Activated CD4-positive, alpha-beta T cell treated with anti-CD3 and anti-CD28 coated beads for 36 hours (primary cell): ENCODE results near the gene TECTA. TPM values are rescaled to one million over a fixed set of nuclear protein-coding genes. Genes with fewer than 3 reads are reported as not detected.

ENCODE experiments used
- ATAC-seq: fragments of 200-7000 bp; cut with Tn5 transposase; one replicate; pipeline ENCODE4 v1.10.0; 2021; ENCODE audit warnings: mild to moderate bottlenecking, moderate library complexity
- CTCF ChIA-PET: fragments of 350-600 bp; sonication (Branson Sonifier 250); formaldehyde crosslinking; loops from one replicate; lab custom pipeline; 2021; ENCODE audit warnings: antibody characterized with exemption; lab: Charles Lee
- POLR2A ChIA-PET: fragments of 350-600 bp; sonication (Branson Sonifier 250); formaldehyde crosslinking; loops from one replicate; lab custom pipeline; 2021; ENCODE audit warnings: antibody characterized with exemption, inconsistent platforms; lab: Charles Lee
- DNase-seq: peaks from one replicate; pipeline ENCODE4 v3.0.0-alpha.2; 2020
- H3K27ac Mint-ChIP-seq: one replicate; pipeline ENCODE4 v1.8.0; 2021; ENCODE audit warnings: mixed read lengths
- H3K27me3 Mint-ChIP-seq: one replicate; pipeline ENCODE4 v1.8.0; 2021; ENCODE audit warnings: mixed read lengths
- H3K36me3 Mint-ChIP-seq: one replicate; pipeline ENCODE4 v1.8.0; 2021; ENCODE audit warnings: low read depth, mixed read lengths
- H3K4me1 Mint-ChIP-seq: one replicate; pipeline ENCODE4 v1.8.0; 2021; ENCODE audit warnings: mixed read lengths
- H3K4me3 Mint-ChIP-seq: one replicate; pipeline ENCODE4 v1.8.0; 2021; ENCODE audit warnings: mild to moderate bottlenecking, moderate library complexity, mixed read lengths
- H3K9me3 Mint-ChIP-seq: one replicate; pipeline ENCODE4 v1.8.0; 2021; ENCODE audit warnings: low read depth, mixed read lengths
- intact Hi-C, 2 experiments: fragments of 100-400 bp; cut with DNase I in 1 of 2; cut with micrococcal nuclease in 1 of 2; formaldehyde crosslinking; loops; one replicate each; pipeline versions ENCODE4 v1.14.2 to v1.15.1; 2022 to 2024; cut with DNase I, micrococcal nuclease
- total RNA-seq, 2 experiments: library from RNA; stranded (reverse); gene quantifications; one replicate each; pipeline ENCODE4 v1.2.3, GENCODE V29; 2021

TECTA gene
- under 1 TPM; 0.21 to 0.37 TPM for total RNA-seq

DNA sequence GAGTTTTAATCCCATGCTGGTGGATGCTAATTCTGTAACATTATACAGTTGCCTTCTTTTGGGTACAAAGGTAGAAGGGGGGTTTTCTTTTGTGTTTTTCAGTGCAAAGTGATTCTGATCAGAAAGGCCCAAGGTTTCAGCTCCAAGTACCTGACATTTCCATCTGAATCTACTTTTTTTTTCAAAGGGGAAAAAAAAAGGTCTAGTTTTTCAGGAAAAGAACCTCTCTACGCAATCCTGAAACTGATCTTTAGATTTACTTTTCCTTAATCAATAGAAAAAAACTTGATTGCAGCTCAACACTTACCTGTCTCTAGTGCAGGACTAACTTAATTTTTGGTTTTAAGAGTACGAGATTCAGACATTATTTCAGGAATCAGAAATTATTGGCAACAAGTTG, at the start of gene TECTA:
Gene TECTA (plus strand): TSS at position 301 of the 400 bp plus-strand sequence. CDS start 1,423 bp downstream, outside the sequence.
- no peak for DNase-seq
- intact Hi-C loops: no loop called here
- no peaks in the 10 kb centered on the region for H3K36me3 Mint-ChIP-seq
- POLR2A ChIA-PET: no interaction called here
- H3K9me3 Mint-ChIP-seq: no peaks in the 10 kb centered on the region
- H3K27ac Mint-ChIP-seq: no peak within 1 kb of the TSS
- H3K4me1 Mint-ChIP-seq: no peaks in the 10 kb centered on the region
- H3K4me3 Mint-ChIP-seq: no peak within 1 kb of the TSS
- ATAC-seq: no peak
- CTCF ChIA-PET: interaction anchor here (1.2 kb wide), 1 partner anchor 49 kb away, joined by 3 read pairs; no protein-coding TSS in a partner anchor
- no peaks in the 10 kb centered on the region for H3K27me3 Mint-ChIP-seq

- H3K27ac Mint-ChIP-seq: no peak overlapping the region
- POLR2A ChIA-PET: no interaction called here
- H3K4me1 Mint-ChIP-seq: no peaks in the 10 kb centered on the region
- peaks cover 24% of the 10 kb centered on the region for H3K36me3 Mint-ChIP-seq
- no peak for DNase-seq
- ATAC-seq: no peak
- no peak overlapping the region for H3K4me3 Mint-ChIP-seq
- CTCF ChIA-PET: interaction anchor here (1.1 to 1.6 kb wide), 3 partner anchors 9 to 35 kb away, joined by 3 to 5 read pairs (median 3); no protein-coding TSS in a partner anchor
- H3K27me3 Mint-ChIP-seq: no peaks in the 10 kb centered on the region
- intact Hi-C loops: no loop called here
- no peaks in the 10 kb centered on the region for H3K9me3 Mint-ChIP-seq
Observed at GRCh38 chr11:121053244-121053643, 47.8 kb upstream of the TECTA start.

GRCh38 chr11:121054266-121054665, 46.8 kb upstream of the TECTA start:
- DNase-seq: no peak
- no peak for ATAC-seq
- ChIA-PET CTCF (interaction anchor here (0.5 to 1.2 kb wide), 2 partner anchors 10 to 208 kb away, joined by 3 to 4 read pairs; no protein-coding TSS in a partner anchor), POLR2A (interaction anchor here (0.6 kb wide), 1 partner anchor 138 kb away, joined by 9 read pairs; no protein-coding TSS in a partner anchor)
- intact Hi-C loops: no loop called here
- H3K9me3 Mint-ChIP-seq: no peaks in the 10 kb centered on the region
- no peak overlapping the region for H3K4me3 Mint-ChIP-seq
- H3K27ac Mint-ChIP-seq: no peak overlapping the region
- no peaks in the 10 kb centered on the region for H3K27me3 Mint-ChIP-seq
- H3K4me1 Mint-ChIP-seq: no peaks in the 10 kb centered on the region
- peaks cover 28% of the 10 kb centered on the region for H3K36me3 Mint-ChIP-seq

DNA sequence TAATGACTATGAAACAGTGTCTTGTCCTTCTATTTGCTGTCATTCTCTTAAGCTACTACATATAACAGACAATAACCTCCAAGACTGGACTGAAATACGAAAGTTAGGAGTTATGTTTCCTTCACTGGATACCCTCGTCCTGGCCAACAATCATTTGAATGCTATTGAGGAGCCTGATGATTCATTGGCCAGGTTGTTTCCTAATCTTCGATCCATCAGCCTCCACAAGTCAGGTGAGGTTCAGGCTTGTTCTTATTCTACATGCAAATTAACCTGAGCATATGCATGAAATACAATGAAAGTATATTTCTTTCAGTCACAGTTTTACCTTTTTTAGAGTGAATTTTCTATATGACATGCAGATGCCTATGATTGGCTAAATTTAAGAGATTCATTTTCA, 46.0 kb upstream of the TECTA start:
- no peak for DNase-seq
- Mint-ChIP-seq H3K27ac (no peak overlapping the region), H3K4me3 (no peak overlapping the region), H3K9me3 (no peaks in the 10 kb centered on the region), H3K36me3 (peaks cover 29% of the 10 kb centered on the region), H3K4me1 (no peaks in the 10 kb centered on the region), H3K27me3 (no peaks in the 10 kb centered on the region)
- intact Hi-C loops: no loop called here
- CTCF ChIA-PET: interaction anchor here (1.2 to 1.4 kb wide), 2 partner anchors 10 to 151 kb away, joined by 4 read pairs; no protein-coding TSS in a partner anchor
- no peak for ATAC-seq
- POLR2A ChIA-PET: no interaction called here

- H3K4me1 Mint-ChIP-seq: no peaks in the 10 kb centered on the region
- peaks cover 30% of the 10 kb centered on the region for H3K36me3 Mint-ChIP-seq
- H3K4me3 Mint-ChIP-seq: no peak overlapping the region
- no peaks in the 10 kb centered on the region for H3K9me3 Mint-ChIP-seq
- ATAC-seq (no peak), DNase-seq (no peak)
- no peaks in the 10 kb centered on the region for H3K27me3 Mint-ChIP-seq
- POLR2A ChIA-PET: interaction anchor here (0.6 kb wide), 1 partner anchor 10 kb away, joined by 5 read pairs; no protein-coding TSS in a partner anchor
- intact Hi-C loops: no loop called here
- H3K27ac Mint-ChIP-seq: no peak overlapping the region
- CTCF ChIA-PET: interaction anchor here (0.5 to 2.0 kb wide), 5 partner anchors 9 to 73 kb away, joined by 3 to 8 read pairs (median 3); no protein-coding TSS in a partner anchor
Observed at GRCh38 chr11:121057922-121058321, 43.1 kb upstream of the TECTA start.

GRCh38 chr11:121058941-121059340, 42.1 kb upstream of the TECTA start:
- H3K27me3 Mint-ChIP-seq: no peaks in the 10 kb centered on the region
- intact Hi-C loops: no loop called here
- no peak for DNase-seq
- no peaks in the 10 kb centered on the region for H3K4me1 Mint-ChIP-seq
- ChIA-PET CTCF (interaction anchor here (1.5 kb wide), 1 partner anchor 19 kb away, joined by 3 read pairs; no protein-coding TSS in a partner anchor), POLR2A (no interaction called here)
- H3K9me3 Mint-ChIP-seq: no peaks in the 10 kb centered on the region
- no peak overlapping the region for H3K27ac Mint-ChIP-seq
- no peak overlapping the region for H3K4me3 Mint-ChIP-seq
- ATAC-seq: no peak
- H3K36me3 Mint-ChIP-seq: peaks cover 27% of the 10 kb centered on the region

- CTCF ChIA-PET: interaction anchor here (0.7 kb wide), 1 partner anchor 1246 kb away, joined by 3 read pairs; no protein-coding TSS in a partner anchor
- H3K4me3 Mint-ChIP-seq: no peak overlapping the region
- DNase-seq (no peak), ATAC-seq (no peak)
- H3K4me1 Mint-ChIP-seq: no peaks in the 10 kb centered on the region
- no peak overlapping the region for H3K27ac Mint-ChIP-seq
- POLR2A ChIA-PET: no interaction called here
- intact Hi-C loops: no loop called here
- H3K36me3 Mint-ChIP-seq: peaks cover 25% of the 10 kb centered on the region
- H3K9me3 Mint-ChIP-seq: no peaks in the 10 kb centered on the region
- H3K27me3 Mint-ChIP-seq: no peaks in the 10 kb centered on the region
Observed at GRCh38 chr11:121059605-121060004, 41.4 kb upstream of the TECTA start.

DNA sequence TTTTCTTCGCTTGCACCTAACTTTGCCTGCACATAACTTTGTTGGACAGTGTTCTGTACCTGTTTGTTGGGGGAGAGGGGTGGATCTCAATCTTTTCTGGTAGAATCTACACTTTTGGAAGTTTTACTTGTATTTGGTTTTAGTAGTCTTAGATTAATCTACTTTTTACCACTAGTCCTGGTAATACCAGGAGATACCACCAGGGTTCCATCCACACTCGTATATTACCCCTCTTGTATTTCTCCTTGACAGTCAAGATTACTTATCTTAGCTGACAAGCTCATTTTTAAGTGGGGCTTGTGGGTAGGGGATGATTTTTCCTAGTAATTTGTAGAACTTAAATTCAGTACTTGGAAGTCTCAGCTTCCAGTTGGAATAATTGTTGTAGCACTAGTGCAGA, 37.3 kb upstream of the TECTA start:
- intact Hi-C loops: no loop called here
- CTCF ChIA-PET: interaction anchor here (0.5 to 1.7 kb wide), 4 partner anchors 9 to 1526 kb away, joined by 3 to 4 read pairs (median 4); no protein-coding TSS in a partner anchor
- POLR2A ChIA-PET: no interaction called here

DNA sequence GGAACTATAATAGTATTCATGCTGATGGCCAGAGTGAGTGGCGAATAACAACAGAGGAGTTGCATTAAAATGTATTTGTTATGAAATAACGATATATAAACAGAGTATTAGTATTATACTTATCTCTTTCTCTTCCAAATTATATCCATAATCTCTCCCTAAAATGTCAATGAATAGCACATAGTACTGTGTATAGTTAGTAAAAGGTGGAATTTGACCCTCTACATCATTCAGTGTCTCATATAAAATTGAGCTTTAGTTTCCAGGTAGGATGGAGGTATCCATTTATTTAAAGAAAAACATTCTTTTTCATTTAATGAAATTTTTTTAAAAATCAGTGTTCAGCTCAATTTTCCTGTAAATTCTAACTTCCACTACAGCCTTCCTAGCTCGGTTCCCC, 34.4 kb upstream of the TECTA start:
- Mint-ChIP-seq H3K36me3 (peaks cover 31% of the 10 kb centered on the region), H3K27me3 (no peaks in the 10 kb centered on the region), H3K27ac (no peak overlapping the region), H3K4me1 (no peaks in the 10 kb centered on the region), H3K4me3 (no peak overlapping the region), H3K9me3 (peaks cover 3% of the 10 kb centered on the region)
- ATAC-seq (no peak), DNase-seq (no peak)
- ChIA-PET POLR2A (no interaction called here), CTCF (interaction anchor here (0.8 to 1.9 kb wide), 3 partner anchors 9 to 27 kb away, joined by 3 to 8 read pairs (median 3); no protein-coding TSS in a partner anchor)
- intact Hi-C loops: no loop called here

More for the DNA sequence above, 37.3 kb upstream of the TECTA start:
- Mint-ChIP-seq H3K27me3 (no peaks in the 10 kb centered on the region), H3K27ac (no peak overlapping the region), H3K4me1 (no peaks in the 10 kb centered on the region), H3K4me3 (no peak overlapping the region), H3K36me3 (peaks cover 20% of the 10 kb centered on the region), H3K9me3 (no peaks in the 10 kb centered on the region)
- peak; percentile 3 for DNase-seq
- no peak for ATAC-seq

DNA sequence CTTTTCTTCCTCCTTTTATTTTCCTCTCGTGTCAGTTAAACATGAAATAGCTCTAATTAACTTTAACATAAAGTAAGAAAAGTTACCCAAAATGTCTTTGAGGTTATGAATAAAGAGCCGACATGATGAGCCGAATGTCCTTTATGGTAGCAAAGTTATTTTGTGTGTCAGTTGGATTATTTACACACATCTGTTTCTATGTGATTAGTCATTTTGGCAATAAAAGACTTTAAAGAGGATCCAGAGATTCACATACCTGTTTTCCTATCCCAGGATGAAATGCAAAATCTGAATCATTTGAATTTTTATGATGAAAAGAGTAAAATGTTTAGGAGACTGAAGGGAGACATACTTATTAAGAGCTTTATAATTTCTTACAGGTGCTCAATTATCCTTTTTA, 34.0 kb upstream of the TECTA start:
- H3K4me1 Mint-ChIP-seq: no peaks in the 10 kb centered on the region
- intact Hi-C loops: no loop called here
- no peak overlapping the region for H3K4me3 Mint-ChIP-seq
- H3K9me3 Mint-ChIP-seq: peaks cover 3% of the 10 kb centered on the region
- ChIA-PET CTCF (interaction anchor here (0.5 to 1.9 kb wide), 4 partner anchors 9 to 1730 kb away, joined by 3 to 8 read pairs (median 3); no protein-coding TSS in a partner anchor), POLR2A (no interaction called here)
- peaks cover 33% of the 10 kb centered on the region for H3K36me3 Mint-ChIP-seq
- DNase-seq: no peak
- no peak for ATAC-seq
- no peaks in the 10 kb centered on the region for H3K27me3 Mint-ChIP-seq
- H3K27ac Mint-ChIP-seq: no peak overlapping the region

DNA sequence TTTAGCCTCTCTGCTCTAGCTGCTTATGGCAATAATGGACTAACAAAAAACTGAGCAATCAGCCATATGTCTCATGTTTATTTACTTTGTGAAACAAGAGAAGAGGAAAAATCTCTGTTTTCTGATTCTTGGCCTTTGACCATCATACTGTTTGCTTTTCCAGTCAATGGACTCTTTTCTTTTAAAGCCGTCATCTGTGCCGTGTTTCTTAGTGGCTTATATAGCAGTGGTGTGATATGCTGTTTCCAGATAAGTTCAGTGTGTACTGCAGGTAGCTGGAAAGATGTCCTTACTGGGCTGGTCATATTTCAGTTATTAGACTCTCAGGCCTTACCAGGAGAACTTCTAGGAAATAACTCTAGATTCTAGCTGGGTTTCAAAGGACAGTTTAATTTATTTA, 33.6 kb upstream of the TECTA start:
- ChIA-PET CTCF (interaction anchor here (0.5 to 1.9 kb wide), 4 partner anchors 10 to 1729 kb away, joined by 3 to 8 read pairs (median 3); no protein-coding TSS in a partner anchor), POLR2A (no interaction called here)
- DNase-seq (no peak), ATAC-seq (no peak)
- H3K4me1 Mint-ChIP-seq: no peaks in the 10 kb centered on the region
- H3K27ac Mint-ChIP-seq: no peak overlapping the region
- intact Hi-C loops: no loop called here
- H3K27me3 Mint-ChIP-seq: no peaks in the 10 kb centered on the region
- H3K4me3 Mint-ChIP-seq: no peak overlapping the region
- H3K36me3 Mint-ChIP-seq: peaks cover 33% of the 10 kb centered on the region
- H3K9me3 Mint-ChIP-seq: peaks cover 3% of the 10 kb centered on the region
